ENCODE measurements around the gene IQCH.
A peak's percentile ranks its signal among the peaks of the same experiment; 100 is the strongest.

Gene IQCH

GRCh38 chr15:67501177-67501835, 246.7 kb downstream of the IQCH start:
- DNase-seq (ENCODE audit: low read depth in 2 of 2): no peak

DNA sequence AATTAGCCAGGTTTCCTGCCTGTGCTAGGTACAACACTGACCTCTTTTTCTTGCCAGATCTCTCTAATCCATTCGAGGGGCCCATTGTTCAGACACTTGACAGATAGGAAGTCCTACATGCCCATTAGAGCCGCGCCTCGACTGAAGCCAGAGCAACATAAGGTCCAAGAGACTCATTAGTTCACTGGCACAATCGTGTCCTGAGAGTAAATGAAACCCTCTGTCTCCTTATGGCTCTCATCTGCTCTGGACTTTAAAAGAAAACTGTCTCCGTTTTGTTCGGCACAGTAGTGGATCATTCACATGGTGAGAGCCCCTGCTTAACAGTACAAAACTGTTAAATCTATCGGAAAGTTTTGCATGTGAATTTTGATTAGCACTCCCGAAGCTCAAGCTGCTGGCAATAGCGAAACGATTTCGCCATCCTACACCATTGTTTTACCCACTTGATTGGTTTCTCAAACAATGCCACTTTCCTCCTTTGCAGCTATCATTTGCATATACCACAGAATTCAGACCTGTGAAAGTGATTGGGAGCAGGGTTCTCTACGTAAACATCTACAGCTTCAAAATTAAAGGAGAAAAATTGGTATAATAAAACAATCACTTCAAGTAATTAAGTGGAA, 247.4 kb downstream of the IQCH start:
- DNase-seq (ENCODE audit: low read depth in 2 of 2): no peak

DNA sequence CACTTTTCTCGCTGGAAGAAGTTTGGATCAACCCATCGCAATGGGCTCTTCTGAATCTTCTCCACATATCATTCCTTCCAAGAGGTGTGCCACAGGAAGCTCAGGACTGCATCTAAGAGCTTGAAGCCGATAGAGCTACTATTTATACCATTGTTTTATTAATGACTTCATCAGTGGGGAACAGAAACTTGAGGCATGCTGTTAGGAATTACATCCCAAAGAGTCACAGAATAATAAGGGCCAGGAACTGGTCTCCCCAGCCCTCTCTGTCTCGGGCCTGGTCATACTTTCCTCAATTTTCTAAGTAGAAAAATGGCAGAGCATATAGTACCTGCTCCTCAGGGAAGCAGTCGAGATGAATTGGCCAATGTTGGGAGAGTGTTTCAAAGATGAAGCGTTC, 249.5 kb downstream of the IQCH start:
- DNase-seq (ENCODE audit: low read depth in 2 of 2): no peak

- no peak for DNase-seq (ENCODE audit: low read depth in 2 of 2)
Observed at GRCh38 chr15:67504796-67505195, 250.2 kb downstream of the IQCH start.

GRCh38 chr15:67505675-67506572, 251.3 kb downstream of the IQCH start:
- DNase-seq (ENCODE audit: low read depth in 2 of 2): no peak

- DNase-seq (ENCODE audit: low read depth in 2 of 2): no peak
Observed at GRCh38 chr15:67506775-67507747, 252.5 kb downstream of the IQCH start.

- no peak for DNase-seq (ENCODE audit: low read depth in 2 of 2)
Observed at GRCh38 chr15:67508407-67508806, 253.8 kb downstream of the IQCH start.

- DNase-seq (ENCODE audit: low read depth in 2 of 2): no peak
Observed at GRCh38 chr15:67509918-67510317, 255.3 kb downstream of the IQCH start.

GRCh38 chr15:67510597-67511190, 256.1 kb downstream of the IQCH start:
- no peak for DNase-seq (ENCODE audit: low read depth in 2 of 2)

DNA sequence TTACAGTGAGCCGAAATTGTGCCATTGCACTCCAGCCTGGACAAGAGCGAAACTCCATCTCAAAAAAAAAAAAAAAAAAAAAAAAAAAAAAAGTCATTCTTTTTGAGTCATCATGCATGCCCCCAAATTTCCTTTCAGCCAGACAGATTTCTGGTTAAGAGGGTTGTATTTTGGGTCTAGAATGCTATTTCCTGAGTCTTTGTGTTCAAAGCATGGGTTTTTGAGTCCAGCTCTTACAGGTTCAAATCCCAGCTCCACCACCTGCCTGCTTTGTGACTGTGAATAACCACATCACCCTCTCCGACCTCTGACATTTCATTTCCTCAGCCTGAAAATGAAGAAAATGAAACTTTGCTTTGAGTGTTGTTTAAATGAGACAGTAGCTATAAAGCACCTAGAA, 257.0 kb downstream of the IQCH start:
- DNase-seq (ENCODE audit: low read depth in 2 of 2): no peak

DNA sequence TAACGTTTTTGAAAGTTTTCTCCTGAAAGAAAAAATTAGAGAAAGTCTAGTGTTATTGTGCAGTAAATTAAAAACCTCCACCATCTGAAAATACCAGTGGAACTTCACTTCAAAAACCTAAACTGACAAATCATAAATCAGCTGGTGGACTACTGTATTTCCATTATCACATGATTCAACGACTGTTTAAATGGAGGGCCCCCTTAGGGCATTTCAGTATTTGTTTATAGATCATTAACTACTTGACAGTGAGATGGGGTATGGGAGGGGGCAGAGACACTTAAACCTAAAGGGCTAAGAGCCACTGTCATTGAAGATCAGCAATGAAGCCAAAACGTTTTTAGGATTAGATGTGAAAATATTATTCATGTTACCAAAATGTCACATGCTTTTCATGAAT, 257.6 kb downstream of the IQCH start:
- DNase-seq (ENCODE audit: low read depth in 2 of 2): no peak

DNA sequence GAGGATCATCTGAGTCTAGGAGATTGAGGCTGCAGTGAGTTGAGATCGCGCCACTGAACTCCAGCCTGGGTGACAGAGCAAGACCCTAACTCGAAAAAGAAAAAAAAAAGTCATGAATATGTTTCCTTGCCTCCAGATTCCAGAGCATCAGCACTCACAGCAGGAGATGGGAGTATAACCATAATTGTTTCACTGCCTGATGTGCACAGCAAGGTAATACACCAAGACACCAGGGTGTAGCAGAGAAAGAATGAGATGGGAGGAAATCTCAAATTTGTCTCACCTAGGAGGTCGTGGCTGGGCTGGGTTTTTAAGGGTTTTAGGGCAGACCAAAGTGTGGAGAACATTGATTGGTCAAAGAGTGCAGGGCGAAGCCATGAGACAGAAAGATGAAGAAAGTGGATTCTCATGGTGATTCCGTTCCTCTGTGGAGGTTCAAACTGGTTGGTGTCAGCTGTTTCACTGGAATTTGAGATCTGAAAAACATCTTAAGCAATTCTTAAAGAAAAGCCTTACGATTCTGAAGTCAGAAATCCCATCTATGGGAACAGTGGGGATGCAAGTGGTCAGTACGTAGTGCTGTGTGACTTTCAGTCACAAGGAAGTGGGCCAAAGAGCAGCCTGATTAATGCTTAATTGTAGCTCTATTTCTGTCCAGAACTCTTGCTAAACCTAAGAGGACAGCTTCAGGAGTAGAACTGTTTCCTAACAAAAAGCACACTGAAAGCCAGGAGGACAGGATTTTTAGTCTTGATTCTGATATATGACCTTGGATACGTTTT, 258.5 kb downstream of the IQCH start:
- no peak for DNase-seq (ENCODE audit: low read depth in 2 of 2)

- DNase-seq (ENCODE audit: low read depth in 2 of 2): no peak
Observed at GRCh38 chr15:67515090-67515489, 260.5 kb downstream of the IQCH start.

GRCh38 chr15:67515557-67515956, 261.0 kb downstream of the IQCH start:
- DNase-seq (ENCODE audit: low read depth in 2 of 2): no peak

DNA sequence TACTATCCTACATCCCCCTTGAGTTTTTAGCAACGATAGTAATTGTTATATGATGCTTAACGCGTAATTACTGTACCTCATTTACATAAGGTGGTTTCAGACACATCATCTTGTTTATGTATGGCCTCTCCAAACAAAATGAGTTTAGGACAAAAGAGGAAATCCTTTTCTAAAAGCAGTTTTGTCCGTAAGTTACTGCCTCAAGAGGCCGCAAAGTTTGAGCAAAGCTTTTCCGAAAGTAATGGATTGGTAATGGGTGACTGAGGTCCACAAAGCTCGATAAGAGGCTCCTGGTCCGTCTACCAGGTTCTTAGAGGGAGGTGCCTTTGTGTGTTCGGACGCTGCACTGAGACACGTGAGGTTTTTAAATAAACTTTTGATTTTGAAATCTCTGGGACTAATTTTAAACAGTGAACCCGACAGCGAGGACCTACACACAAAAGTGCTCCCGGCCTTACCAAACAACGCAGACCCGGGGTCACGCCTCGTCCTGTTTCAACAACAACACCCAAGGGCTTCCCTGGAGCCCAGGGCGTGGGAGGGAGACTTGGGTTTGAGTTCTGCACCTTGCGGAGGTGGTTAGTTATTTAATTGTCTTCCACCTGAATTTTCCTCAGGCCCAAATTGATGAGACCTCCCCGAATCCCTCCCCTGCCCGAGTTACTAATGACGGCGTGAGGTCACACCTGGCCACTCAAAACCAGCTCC, 265.9 kb downstream of the IQCH start:
- DNase-seq (ENCODE audit: low read depth in 2 of 2): no peak

DNA sequence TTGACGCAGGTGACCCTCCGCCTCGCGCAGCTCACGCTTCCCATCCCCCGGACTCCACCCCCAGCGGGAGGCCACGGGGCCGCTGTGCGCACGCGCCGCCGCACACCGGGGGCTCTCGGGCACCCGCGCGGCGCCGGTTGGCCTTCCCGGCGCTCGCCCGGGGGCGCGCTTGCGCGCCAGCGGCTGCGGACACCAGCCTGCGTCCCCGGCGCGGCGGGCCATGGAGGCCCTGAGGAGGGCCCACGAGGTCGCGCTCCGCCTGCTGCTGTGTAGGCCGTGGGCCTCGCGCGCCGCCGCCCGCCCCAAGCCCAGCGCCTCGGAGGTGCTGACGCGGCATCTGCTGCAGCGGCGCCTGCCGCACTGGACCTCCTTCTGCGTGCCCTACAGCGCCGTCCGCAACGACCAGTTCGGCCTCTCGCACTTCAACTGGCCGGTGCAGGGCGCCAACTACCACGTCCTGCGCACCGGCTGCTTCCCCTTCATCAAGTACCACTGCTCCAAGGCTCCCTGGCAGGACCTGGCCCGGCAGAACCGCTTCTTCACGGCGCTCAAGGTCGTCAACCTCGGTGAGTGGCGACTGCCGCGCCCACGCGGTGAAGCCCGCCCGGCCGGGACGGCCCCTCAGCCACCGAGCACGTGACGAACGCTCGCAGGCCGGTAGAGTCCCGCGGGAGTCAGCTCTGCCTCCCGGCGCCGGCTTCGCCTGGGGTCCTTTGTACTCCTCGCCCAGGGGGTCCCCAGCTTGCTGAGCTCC, 266.6 kb downstream of the IQCH start, which contains the start of gene C15orf61:
Gene C15orf61, plus strand, starts transcription at position 103 of the 754 bp plus-strand sequence. Its CDS starts 118 bp downstream, at position 221.
- peak; percentile 81 for DNase-seq (ENCODE audit: low read depth in 2 of 2)

- no peak for DNase-seq (ENCODE audit: low read depth in 2 of 2)
Observed at GRCh38 chr15:67521783-67522568, 267.4 kb downstream of the IQCH start.

DNA sequence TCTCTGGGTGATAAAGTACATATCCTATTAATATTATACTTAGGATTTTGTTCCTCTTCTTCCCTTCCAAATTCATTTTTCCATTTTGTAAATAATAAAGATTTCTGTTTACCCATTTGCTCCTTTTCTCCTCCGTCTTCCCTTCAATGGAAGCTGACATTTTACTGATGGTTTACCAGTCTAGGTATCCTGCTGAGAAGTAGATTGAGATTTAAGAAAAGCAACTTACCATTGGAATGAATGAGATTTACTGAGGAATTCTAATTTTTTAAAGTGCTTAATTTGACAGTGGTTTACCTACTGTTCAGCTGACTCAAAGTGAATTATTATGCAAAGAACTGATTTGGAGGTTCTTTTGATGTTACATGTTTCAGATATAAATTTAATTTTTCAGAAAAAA, 268.7 kb downstream of the IQCH start:
- no peak for DNase-seq (ENCODE audit: low read depth in 2 of 2)
